ENCODE measurements around the gene PMP22.

GRCh38 chr17:15257796-15258512, 7.2 kb downstream of the PMP22 start:
- TF ChIP-seq CTCF (IDR thresholded peaks at IDR 0.05; ENCODE audit: low read depth, low read length) (no peak), MYC (IDR thresholded peaks at IDR 0.05; ENCODE audit: low read depth, low read length) (no peak), POLR2A (IDR thresholded peaks at IDR 0.05; ENCODE audit: extremely low read depth, insufficient read length) (no peak), MAX (IDR thresholded peaks at IDR 0.05; ENCODE audit: low read depth, low read length) (no peak)

All from NB4 (cell line).